Effector memory CD4-positive, alpha-beta T cell (primary cell): ENCODE data around the gene RNF10.
A peak's percentile ranks its signal among the peaks of the same experiment; 100 is the strongest.
"Not testable (repeated sequence)": the region's sequence is repeated elsewhere in the genome, so short reads cannot be mapped to it uniquely, and the experiment has no call there.

ENCODE experiments used
- DNase-seq, 3 donors: peaks; one replicate each; pipeline ENCODE4 v3.0.0-alpha.2; 2020
- H3K27ac ChIP-seq: 2 replicates; pipeline ENCODE4 v1.7.0; 2013; ENCODE audit warnings: mild to moderate bottlenecking, low read length, moderate library complexity; ENCODE audit not compliant: insufficient read depth, poor library complexity, severe bottlenecking
- H3K27me3 ChIP-seq: replicated peaks from 2 replicates; pipeline ENCODE4 v1.7.0; 2013; ENCODE audit warnings: mild to moderate bottlenecking, low read length; ENCODE audit not compliant: insufficient read depth, control insufficient read depth, poor library complexity, severe bottlenecking
- H3K36me3 ChIP-seq: 2 replicates; pipeline ENCODE4 v1.7.0; 2013; ENCODE audit warnings: mild to moderate bottlenecking, low read length, moderate library complexity; ENCODE audit not compliant: control insufficient read depth, insufficient read depth
- H3K4me1 ChIP-seq: 2 replicates; pipeline ENCODE4 v1.7.0; 2013; ENCODE audit warnings: low read length, mild to moderate bottlenecking; ENCODE audit not compliant: control insufficient read depth, insufficient read depth, poor library complexity, severe bottlenecking
- H3K4me3 ChIP-seq: 2 replicates; pipeline ENCODE4 v1.7.0; 2013; ENCODE audit warnings: low read length, low read depth, mild to moderate bottlenecking; ENCODE audit not compliant: insufficient read depth, poor library complexity, severe bottlenecking
- H3K9me3 ChIP-seq: 2 replicates; pipeline ENCODE4 v1.7.0; 2013; ENCODE audit warnings: mild to moderate bottlenecking, low read length, moderate library complexity; ENCODE audit not compliant: control insufficient read depth

RNF10 gene

GRCh38 chr12:120610560-120610959 is 76.4 kb downstream of the RNF10 start:
- no peaks in the 10 kb centered on the region for H3K4me1 ChIP-seq
- no peak overlapping the region for H3K27ac ChIP-seq
- no peak overlapping the region for H3K4me3 ChIP-seq
- H3K9me3 ChIP-seq: no peaks in the 10 kb centered on the region
- no peaks in the 10 kb centered on the region for H3K36me3 ChIP-seq
- no peaks in the 10 kb centered on the region for H3K27me3 ChIP-seq
- DNase-seq: no peak

DNA sequence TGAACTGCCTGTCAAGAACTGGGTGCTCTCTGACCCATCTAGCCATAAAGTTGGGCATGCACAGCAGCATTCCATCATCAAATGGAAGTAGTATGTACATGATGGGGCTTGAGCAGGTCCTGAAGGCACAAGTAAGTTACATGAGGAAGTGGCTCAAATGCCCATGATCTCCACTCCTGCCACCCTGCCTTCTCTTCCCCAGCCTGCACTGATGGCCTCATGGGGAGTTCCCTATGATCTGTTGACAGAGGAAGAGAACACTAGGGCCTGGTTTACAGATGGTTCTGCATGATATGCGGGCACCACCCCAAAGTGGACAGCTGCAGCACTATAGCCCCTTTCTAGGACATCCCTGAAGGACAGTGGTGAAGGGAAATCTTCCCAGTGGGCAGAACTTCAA is 77.4 kb downstream of the RNF10 start:
- H3K4me1 ChIP-seq, DNase-seq, H3K27me3 ChIP-seq, H3K4me3 ChIP-seq, H3K36me3 ChIP-seq, H3K27ac ChIP-seq, H3K9me3 ChIP-seq: not testable (repeated sequence)

GRCh38 chr12:120614848-120615247 is 80.7 kb downstream of the RNF10 start:
- no peak overlapping the region for H3K27ac ChIP-seq
- H3K9me3 ChIP-seq: no peaks in the 10 kb centered on the region
- H3K4me3 ChIP-seq: no peak overlapping the region
- H3K4me1 ChIP-seq: no peaks in the 10 kb centered on the region
- no peaks in the 10 kb centered on the region for H3K27me3 ChIP-seq
- DNase-seq: no peak
- H3K36me3 ChIP-seq: no peaks in the 10 kb centered on the region

GRCh38 chr12:120617193-120617592 is 83.0 kb downstream of the RNF10 start:
- H3K36me3 ChIP-seq, H3K9me3 ChIP-seq, DNase-seq, H3K27ac ChIP-seq, H3K4me3 ChIP-seq, H3K4me1 ChIP-seq, H3K27me3 ChIP-seq: not testable (repeated sequence)

DNA sequence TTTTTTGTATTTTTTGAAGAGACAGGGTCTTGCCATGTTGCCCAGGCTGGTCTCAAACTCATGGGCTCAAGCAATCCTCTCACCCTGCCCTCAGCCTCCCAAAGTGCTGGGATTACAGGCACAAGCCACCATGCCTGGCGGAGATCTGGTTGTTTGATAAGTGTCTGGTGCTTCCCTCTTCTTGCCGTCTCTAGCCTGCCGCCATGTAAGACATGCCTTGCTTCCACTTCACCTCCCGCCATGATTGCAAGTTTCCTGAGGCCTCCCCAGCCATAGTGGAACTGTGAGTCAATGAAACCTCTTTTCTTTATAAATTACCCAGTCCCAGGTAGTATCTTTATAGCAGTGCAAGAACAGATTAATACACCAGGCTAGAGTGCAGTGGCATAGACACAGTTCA is 83.6 kb downstream of the RNF10 start:
- H3K27ac ChIP-seq, DNase-seq, H3K9me3 ChIP-seq, H3K27me3 ChIP-seq, H3K4me1 ChIP-seq, H3K4me3 ChIP-seq, H3K36me3 ChIP-seq: not testable (repeated sequence)

- no peak for DNase-seq
- H3K4me3 ChIP-seq: no peak overlapping the region
- no peaks in the 10 kb centered on the region for H3K36me3 ChIP-seq
- H3K4me1 ChIP-seq: no peaks in the 10 kb centered on the region
- no peak overlapping the region for H3K27ac ChIP-seq
- H3K9me3 ChIP-seq: no peaks in the 10 kb centered on the region
- H3K27me3 ChIP-seq: no peaks in the 10 kb centered on the region
These were observed 84.9 kb downstream of the RNF10 start for GRCh38 chr12:120618954-120619615.

GRCh38 chr12:120620624-120621023 is 86.5 kb downstream of the RNF10 start:
- Histone ChIP-seq H3K9me3 (no peaks in the 10 kb centered on the region), H3K36me3 (no peaks in the 10 kb centered on the region), H3K27ac (no peak overlapping the region), H3K4me1 (no peaks in the 10 kb centered on the region), H3K27me3 (no peaks in the 10 kb centered on the region), H3K4me3 (no peak overlapping the region)
- DNase-seq: no peak

- peak in 1 of 3 donors; percentile 9 for DNase-seq
- H3K4me3 ChIP-seq: no peak overlapping the region
- no peaks in the 10 kb centered on the region for H3K9me3 ChIP-seq
- no peaks in the 10 kb centered on the region for H3K36me3 ChIP-seq
- no peaks in the 10 kb centered on the region for H3K27me3 ChIP-seq
- no peak overlapping the region for H3K27ac ChIP-seq
- H3K4me1 ChIP-seq: no peaks in the 10 kb centered on the region
These were observed 91.6 kb downstream of the RNF10 start for GRCh38 chr12:120625557-120626419.
